ENCODE measurements around the gene NFE2L3. TPM values are rescaled to one million over a fixed set of nuclear protein-coding genes. Genes with fewer than 3 reads are reported as not detected.

NFE2L3 gene
- total RNA-seq: 72.5 and 101 TPM in 2 replicates

DNA sequence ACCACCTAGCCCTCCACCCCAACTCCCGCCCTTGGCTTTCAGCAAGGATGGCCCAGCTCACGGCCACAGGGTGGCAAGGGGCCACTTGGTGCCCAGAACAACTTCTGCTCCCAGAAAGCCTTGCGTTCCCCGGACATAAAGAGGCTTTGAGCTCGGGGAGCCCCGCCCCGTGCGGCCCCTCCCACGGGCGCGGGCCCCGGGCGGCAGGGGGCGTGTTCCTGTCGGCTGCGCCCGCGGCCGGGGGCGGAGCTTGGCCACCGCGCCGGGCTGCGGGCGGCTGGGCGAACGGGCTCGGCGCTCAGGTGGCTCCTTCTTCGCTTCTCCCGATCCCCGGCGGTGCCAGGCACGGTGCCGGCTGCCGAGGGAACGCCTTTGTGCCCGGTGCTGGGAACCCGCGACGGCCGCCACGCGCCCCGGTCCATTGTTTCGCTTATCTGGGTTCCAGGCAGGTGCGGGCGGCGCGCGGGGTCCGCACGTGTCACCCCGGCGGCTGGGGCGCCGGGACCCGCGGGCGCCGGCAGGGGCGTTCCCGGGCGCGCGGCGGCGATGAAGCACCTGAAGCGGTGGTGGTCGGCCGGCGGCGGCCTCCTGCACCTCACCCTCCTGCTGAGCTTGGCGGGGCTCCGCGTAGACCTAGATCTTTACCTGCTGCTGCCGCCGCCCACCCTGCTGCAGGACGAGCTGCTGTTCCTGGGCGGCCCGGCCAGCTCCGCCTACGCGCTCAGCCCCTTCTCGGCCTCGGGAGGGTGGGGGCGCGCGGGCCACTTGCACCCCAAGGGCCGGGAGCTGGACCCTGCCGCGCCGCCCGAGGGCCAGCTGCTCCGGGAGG is at the start of gene NFE2L3:
Gene NFE2L3 (plus strand): TSS at position 246 of the 829 bp plus-strand sequence. CDS start 301 bp downstream, at position 547.

GRCh38 chr7:26200444-26201246 is 48.6 kb downstream of the NFE2L3 start, which contains the start of gene HNRNPA2B1:
HNRNPA2B1 (minus strand) TSS chr7:26200746; CDS start chr7:26200577, 169 bp downstream.

GRCh38 chr7:26201247-26202018 is 49.4 kb downstream of the NFE2L3 start, which contains the start of gene CBX3:
CBX3 (plus strand) TSS chr7:26201745; CDS start chr7:26202999, 1,254 bp downstream.

Other genes starting within 250 kb of the NFE2L3 start
- gene HNRNPA2B1, start 48.5 kb downstream of the NFE2L3 start, total RNA-seq: 52.0 and 105 TPM in 2 replicates
- 110 and 145 TPM in 2 replicates for gene CBX3, start 49.5 kb downstream of the NFE2L3 start, total RNA-seq
- gene SNX10, start 139.7 kb downstream of the NFE2L3 start, total RNA-seq: 0.30 and 0.32 TPM in 2 replicates

Measured in smooth muscle cell of the umbilical artery (primary cell).